Measurements from ENCODE around the gene PRDX4. TPM values are rescaled to one million over a fixed set of nuclear protein-coding genes. Genes with fewer than 3 reads are reported as not detected.

Gene PRDX4
- total RNA-seq, 4 donors from 2014 or later, result 47.6 to 126 (median 74.3) TPM

DNA sequence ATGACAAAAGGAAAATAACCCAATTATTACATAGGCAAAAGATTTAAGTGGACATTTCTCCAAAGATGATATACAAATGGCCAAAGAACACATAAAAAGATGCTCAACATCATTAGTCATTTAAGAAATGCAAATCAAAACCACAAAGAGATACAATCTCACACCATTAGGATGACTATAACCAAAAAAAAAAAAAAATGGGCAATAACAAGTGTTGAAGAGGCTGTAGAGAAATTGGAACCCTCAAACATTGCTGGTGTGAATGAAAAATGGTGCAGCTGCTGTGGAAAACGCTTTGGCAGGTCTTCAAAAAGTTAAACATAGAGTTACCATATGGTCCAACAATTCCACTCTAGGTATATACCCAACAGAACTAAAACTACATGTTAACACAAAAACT is 5.6 kb upstream of the PRDX4 start:
- H3K4me3 ChIP-seq, result no peak overlapping the region
- H3K27me3 ChIP-seq, result no peaks in the 10 kb centered on the region
- H3K4me1 ChIP-seq, result peaks cover 0 to 5% (median 0%) of the 10 kb centered on the region in 3 donors
- H3K36me3 ChIP-seq, result no peaks in the 10 kb centered on the region
- no peak for ATAC-seq
- TF ChIP-seq EP300 (IDR thresholded peaks at IDR 0.05) (no peak), POLR2A (IDR thresholded peaks at IDR 0.05) (no peak), POLR2AphosphoS5 (IDR thresholded peaks at IDR 0.05) (no peak)
- TF ChIP-seq, protein P1, sequence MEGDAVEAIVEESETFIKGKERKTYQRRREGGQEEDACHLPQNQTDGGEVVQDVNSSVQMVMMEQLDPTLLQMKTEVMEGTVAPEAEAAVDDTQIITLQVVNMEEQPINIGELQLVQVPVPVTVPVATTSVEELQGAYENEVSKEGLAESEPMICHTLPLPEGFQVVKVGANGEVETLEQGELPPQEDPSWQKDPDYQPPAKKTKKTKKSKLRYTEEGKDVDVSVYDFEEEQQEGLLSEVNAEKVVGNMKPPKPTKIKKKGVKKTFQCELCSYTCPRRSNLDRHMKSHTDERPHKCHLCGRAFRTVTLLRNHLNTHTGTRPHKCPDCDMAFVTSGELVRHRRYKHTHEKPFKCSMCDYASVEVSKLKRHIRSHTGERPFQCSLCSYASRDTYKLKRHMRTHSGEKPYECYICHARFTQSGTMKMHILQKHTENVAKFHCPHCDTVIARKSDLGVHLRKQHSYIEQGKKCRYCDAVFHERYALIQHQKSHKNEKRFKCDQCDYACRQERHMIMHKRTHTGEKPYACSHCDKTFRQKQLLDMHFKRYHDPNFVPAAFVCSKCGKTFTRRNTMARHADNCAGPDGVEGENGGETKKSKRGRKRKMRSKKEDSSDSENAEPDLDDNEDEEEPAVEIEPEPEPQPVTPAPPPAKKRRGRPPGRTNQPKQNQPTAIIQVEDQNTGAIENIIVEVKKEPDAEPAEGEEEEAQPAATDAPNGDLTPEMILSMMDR (IDR thresholded peaks at IDR 0.05), result no peak
- H3K27ac ChIP-seq, result no peak overlapping the region
- H3K9me3 ChIP-seq, result no peaks in the 10 kb centered on the region
- WGBS, 2 donors (ENCODE audit: low coverage in 1 of 2), result 20 to 70% methylated on average over 1 of the region's 1 CpG

DNA sequence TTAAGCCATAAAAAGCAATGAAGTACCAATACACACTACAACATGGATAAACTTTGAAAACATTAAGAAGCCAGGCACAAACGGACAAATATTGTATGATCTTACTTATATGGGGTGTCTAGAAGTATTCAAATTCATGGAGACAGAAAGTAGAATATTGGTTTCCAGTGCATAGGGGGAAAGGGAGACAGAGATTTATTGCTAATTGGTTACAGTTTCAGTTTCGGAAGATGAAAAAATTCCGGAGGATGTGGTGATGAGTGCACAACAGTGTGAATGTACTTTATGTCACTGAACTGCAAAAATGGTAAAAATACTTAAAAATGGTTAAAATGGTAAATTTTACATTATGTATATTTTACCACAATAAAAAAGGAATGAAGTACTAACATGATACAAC is 5.1 kb upstream of the PRDX4 start:
- peaks cover 0 to 9% (median 0%) of the 10 kb centered on the region in 3 donors for H3K4me1 ChIP-seq
- H3K9me3 ChIP-seq, result no peaks in the 10 kb centered on the region
- TF ChIP-seq, protein P1 (IDR thresholded peaks at IDR 0.05), result no peak
- TF ChIP-seq POLR2AphosphoS5 (IDR thresholded peaks at IDR 0.05) (no peak), POLR2A (IDR thresholded peaks at IDR 0.05) (no peak), EP300 (IDR thresholded peaks at IDR 0.05) (no peak)
- H3K27me3 ChIP-seq, result no peaks in the 10 kb centered on the region
- no peaks in the 10 kb centered on the region for H3K36me3 ChIP-seq
- no peak for ATAC-seq
- H3K27ac ChIP-seq, result no peak overlapping the region
- no peak overlapping the region for H3K4me3 ChIP-seq
- 55 to 57% methylated on average over 3 of the region's 3 CpGs for WGBS, 2 donors (ENCODE audit: low coverage in 1 of 2)

- no peak for ATAC-seq
- Histone ChIP-seq H3K27ac (no peak overlapping the region), H3K9me3 (no peaks in the 10 kb centered on the region), H3K36me3 (no peaks in the 10 kb centered on the region), H3K4me3 (no peak overlapping the region), H3K4me1 (peaks cover 0 to 9% (median 0%) of the 10 kb centered on the region in 3 donors), H3K27me3 (no peaks in the 10 kb centered on the region)
- 56 to 60% methylated on average over 1 of the region's 1 CpG for WGBS, 2 donors (ENCODE audit: low coverage in 1 of 2)
- TF ChIP-seq POLR2A (IDR thresholded peaks at IDR 0.05), result no peak
- TF ChIP-seq POLR2AphosphoS5 (IDR thresholded peaks at IDR 0.05), result no peak
- TF ChIP-seq, protein P1 (IDR thresholded peaks at IDR 0.05), result no peak
- no peak for TF ChIP-seq EP300 (IDR thresholded peaks at IDR 0.05)
Observed at GRCh38 chrX:23662853-23663252, 4.4 kb upstream of the PRDX4 start.

- ATAC-seq, result no peak
Observed at GRCh38 chrX:23664496-23664895, 2.8 kb upstream of the PRDX4 start.

GRCh38 chrX:23666282-23666681 is 1.0 kb upstream of the PRDX4 start:
- Histone ChIP-seq H3K4me3 (no peak overlapping the region), H3K36me3 (no peaks in the 10 kb centered on the region), H3K27ac (peak overlapping the region in 2 of 4 donors; percentile 81), H3K27me3 (no peaks in the 10 kb centered on the region), H3K9me3 (no peaks in the 10 kb centered on the region), H3K4me1 (peaks cover 0 to 23% (median 0%) of the 10 kb centered on the region in 3 donors)
- no peak for ATAC-seq
- 33 to 82% methylated on average over 1 to 11 of the region's 16 CpGs for WGBS, 2 donors (ENCODE audit: low coverage in 1 of 2)
- TF ChIP-seq POLR2AphosphoS5 (IDR thresholded peaks at IDR 0.05), result no peak

More at GRCh38 chrX:23664496-23664895, 2.8 kb upstream of the PRDX4 start:
- no peaks in the 10 kb centered on the region for H3K36me3 ChIP-seq
- no peak for TF ChIP-seq POLR2AphosphoS5 (IDR thresholded peaks at IDR 0.05)
- TF ChIP-seq EP300 (IDR thresholded peaks at IDR 0.05), result no peak
- TF ChIP-seq, protein P1 (IDR thresholded peaks at IDR 0.05), result no peak
- TF ChIP-seq POLR2A (IDR thresholded peaks at IDR 0.05), result no peak
- WGBS, 2 donors (ENCODE audit: low coverage in 1 of 2), result no CpG with 5 or more reads among the region's 10 CpGs
- peaks cover 0 to 23% (median 0%) of the 10 kb centered on the region in 3 donors for H3K4me1 ChIP-seq
- no peak overlapping the region for H3K27ac ChIP-seq
- no peak overlapping the region for H3K4me3 ChIP-seq
- no peaks in the 10 kb centered on the region for H3K27me3 ChIP-seq
- no peaks in the 10 kb centered on the region for H3K9me3 ChIP-seq
